Motor neuron (in vitro differentiated cells): ENCODE data around the gene CDCA7L. TPM values are rescaled to one million over a fixed set of nuclear protein-coding genes. Genes with fewer than 3 reads are reported as not detected.
"Not testable (repeated sequence)": the region's sequence is repeated elsewhere in the genome, so short reads cannot be mapped to it uniquely, and the experiment has no call there.

Experiments used
- ATAC-seq, 8 experiments: fragments of 200-7000 bp; cut with Tn5 transposase; replicated peaks in 6 of 8; 2 replicates each; pipeline ENCODE4 v1.8.0; 2021; ENCODE audit warnings: mild to moderate bottlenecking in 8 of 8, moderate library complexity in 8 of 8
- H3K27ac ChIP-seq, 2 donors: fragments of 250-450 bp; sonication (Bioruptor Pico); 2 replicates each; pipeline ENCODE4 v1.9.0; 2021; ENCODE audit warnings: antibody characterized with exemption in 2 of 2, mild to moderate bottlenecking in 2 of 2, moderate library complexity in 1 of 2
- H3K4me1 ChIP-seq, 2 donors: fragments of 250-450 bp; sonication (Bioruptor Pico); replicated peaks in 1 of 2; 2 replicates each; pipeline ENCODE4 v1.6.1; 2021; ENCODE audit warnings: antibody characterized with exemption in 2 of 2, mild to moderate bottlenecking in 2 of 2, moderate library complexity in 1 of 2
- H3K4me3 ChIP-seq, 5 donors: fragments of 250-450 bp; sonication (Bioruptor Pico); 2 replicates each; pipeline ENCODE4 v1.9.0; 2021; ENCODE audit warnings: antibody characterized with exemption in 5 of 5, mild to moderate bottlenecking in 5 of 5, moderate library complexity in 4 of 5
- WGBS, 10 experiments: fragments of 450-650 bp; shearing (Covaris generic); methylation state at CpG; one replicate each; pipeline ENCODE4 v1.0.0; 2022; 5-methylcytosine and 5-hydroxymethylcytosine counted together
- in situ Hi-C, 9 experiments: fragments of 400-800 bp; cut with MboI; loops; one replicate each; pipeline ENCODE4 v1.15.0; 2021; ENCODE audit warnings: low sequenced_read_pairs in 9 of 9, low pct_unique_long_range_greater_than_20kb in 2 of 9; ENCODE audit not compliant: unreplicated experiment in 9 of 9
- total RNA-seq, 8 experiments: library from RNA; unstranded; fragments of 300-600 nt; gene quantifications; 2 replicates each; pipeline versions ENCODE4 v1.2.3 to v1.2.4, GENCODE V29; 2022

Gene CDCA7L
- total RNA-seq, 8 experiments from 2014 or later: 13.0 to 36.2 (median 15.7) TPM

- ATAC-seq: no peak
- 0 to 100% (median 58%) methylated on average over 1 to 2 of the region's 3 CpGs; no CpG with 5 or more reads in 5 of the 10 experiments for WGBS, 10 experiments
- peaks cover 8 to 13% of the 10 kb centered on the region in 2 donors for H3K4me1 ChIP-seq
- no peak overlapping the region for H3K27ac ChIP-seq
- no peak overlapping the region for H3K4me3 ChIP-seq
- in situ Hi-C loops: loop anchor here in 1 of 9 experiments (25.0 kb wide), 1 partner anchor 146 kb away; no protein-coding TSS in a partner anchor
Observed at GRCh38 chr7:21941611-21942141, 4.0 kb downstream of the CDCA7L start.

- H3K27ac ChIP-seq: no peak overlapping the region
- H3K4me3 ChIP-seq: no peak overlapping the region
- 89 to 100% (median 93%) methylated on average over 1 to 3 of the region's 3 CpGs; no CpG with 5 or more reads in 3 of the 10 experiments for WGBS, 10 experiments
- peaks cover 8 to 10% of the 10 kb centered on the region in 2 donors for H3K4me1 ChIP-seq
- in situ Hi-C loops: loop anchor here in 1 of 9 experiments (25.0 kb wide), 1 partner anchor 147 kb away; no protein-coding TSS in a partner anchor
- no peak for ATAC-seq
Observed at GRCh38 chr7:21939858-21940372, 5.8 kb downstream of the CDCA7L start.

GRCh38 chr7:21939136-21939857, 6.4 kb downstream of the CDCA7L start:
- H3K27ac ChIP-seq: no peak overlapping the region
- peaks cover 8 to 10% of the 10 kb centered on the region in 2 donors for H3K4me1 ChIP-seq
- H3K4me3 ChIP-seq: no peak overlapping the region
- in situ Hi-C loops: loop anchor here in 1 of 9 experiments (25.0 kb wide), 1 partner anchor 148 kb away; no protein-coding TSS in a partner anchor
- WGBS, 10 experiments: 56 to 100% (median 80%) methylated on average over 1 to 4 of the region's 4 CpGs; no CpG with 5 or more reads in 1 of the 10 experiments
- no peak for ATAC-seq

- no peak for ATAC-seq
- 20 to 100% (median 100%) methylated on average over 1 to 2 of the region's 2 CpGs; no CpG with 5 or more reads in 1 of the 10 experiments for WGBS, 10 experiments
Observed at GRCh38 chr7:21938463-21938862, 7.2 kb downstream of the CDCA7L start.

GRCh38 chr7:21934808-21935207, 10.9 kb downstream of the CDCA7L start:
- in situ Hi-C loops: loop anchor here in 1 of 9 experiments (25.0 kb wide), 1 partner anchor 152 kb away; no protein-coding TSS in a partner anchor
- Histone ChIP-seq H3K4me1 (no peaks in the 10 kb centered on the region), H3K4me3 (no peak overlapping the region), H3K27ac (no peak overlapping the region)
- no peak for ATAC-seq

More at GRCh38 chr7:21938463-21938862, 7.2 kb downstream of the CDCA7L start:
- in situ Hi-C loops: loop anchor here in 1 of 9 experiments (25.0 kb wide), 1 partner anchor 149 kb away; no protein-coding TSS in a partner anchor
- H3K4me1 ChIP-seq: peaks cover 8 to 10% of the 10 kb centered on the region in 2 donors
- no peak overlapping the region for H3K27ac ChIP-seq
- no peak overlapping the region for H3K4me3 ChIP-seq

GRCh38 chr7:21933293-21933692, 12.4 kb downstream of the CDCA7L start:
- H3K4me3 ChIP-seq, H3K27ac ChIP-seq, ATAC-seq, H3K4me1 ChIP-seq: not testable (repeated sequence)
- in situ Hi-C loops: loop anchor here in 1 of 9 experiments (25.0 kb wide), 1 partner anchor 154 kb away; no protein-coding TSS in a partner anchor
- 40 to 100% (median 100%) methylated on average over 1 to 2 of the region's 3 CpGs; no CpG with 5 or more reads in 3 of the 10 experiments for WGBS, 10 experiments

GRCh38 chr7:21927693-21928092, 18.0 kb downstream of the CDCA7L start:
- WGBS, 10 experiments: 48 to 100% (median 87%) methylated on average over 1 to 3 of the region's 6 CpGs; no CpG with 5 or more reads in 2 of the 10 experiments
- H3K4me1 ChIP-seq: no peaks in the 10 kb centered on the region
- no peak for ATAC-seq
- no peak overlapping the region for H3K4me3 ChIP-seq
- in situ Hi-C loops: loop anchor here in 1 of 9 experiments (25.0 kb wide), 1 partner anchor 160 kb away; no protein-coding TSS in a partner anchor
- H3K27ac ChIP-seq: no peak overlapping the region

GRCh38 chr7:21926448-21926847, 19.3 kb downstream of the CDCA7L start:
- Histone ChIP-seq H3K4me1 (no peaks in the 10 kb centered on the region), H3K27ac (no peak overlapping the region), H3K4me3 (no peak overlapping the region)
- no peak for ATAC-seq
- in situ Hi-C loops: loop anchor here in 1 of 9 experiments (25.0 kb wide), 1 partner anchor 161 kb away; no protein-coding TSS in a partner anchor
- 80 to 100% (median 93%) methylated on average over 1 of the region's 1 CpG; no CpG with 5 or more reads in 6 of the 10 experiments for WGBS, 10 experiments

- in situ Hi-C loops: no loop called here
- peak in 1 of 8 experiments; percentile 35 for ATAC-seq
- Histone ChIP-seq H3K4me1 (peaks cover 4 to 7% of the 10 kb centered on the region in 2 donors), H3K4me3 (no peak overlapping the region), H3K27ac (no peak overlapping the region)
- 4 to 96% (median 25%) methylated on average over 1 to 2 of the region's 2 CpGs for WGBS, 10 experiments
Observed at GRCh38 chr7:21923658-21924057, 22.0 kb downstream of the CDCA7L start.

GRCh38 chr7:21922605-21923004, 23.1 kb downstream of the CDCA7L start:
- 67 to 100% (median 91%) methylated on average over 1 to 5 of the region's 5 CpGs for WGBS, 10 experiments
- no peak for ATAC-seq
- no peak overlapping the region for H3K27ac ChIP-seq
- H3K4me3 ChIP-seq: no peak overlapping the region
- in situ Hi-C loops: no loop called here
- H3K4me1 ChIP-seq: peaks cover 4 to 7% of the 10 kb centered on the region in 2 donors

- ATAC-seq: peak in 5 of 8 experiments; percentile 46 to 69 (median 68)
- 0 to 67% (median 42%) methylated on average over 1 to 3 of the region's 3 CpGs; no CpG with 5 or more reads in 2 of the 10 experiments for WGBS, 10 experiments
- in situ Hi-C loops: no loop called here
- Histone ChIP-seq H3K4me3 (no peak overlapping the region), H3K27ac (no peak overlapping the region), H3K4me1 (peaks cover 4 to 7% of the 10 kb centered on the region in 2 donors)
Observed at GRCh38 chr7:21920936-21921335, 24.8 kb downstream of the CDCA7L start.

GRCh38 chr7:21918216-21918615, 27.5 kb downstream of the CDCA7L start:
- 80 to 100% (median 100%) methylated on average over 1 to 2 of the region's 2 CpGs; no CpG with 5 or more reads in 1 of the 10 experiments for WGBS, 10 experiments
- Histone ChIP-seq H3K27ac (no peak overlapping the region), H3K4me1 (peaks cover 4 to 7% of the 10 kb centered on the region in 2 donors), H3K4me3 (no peak overlapping the region)
- in situ Hi-C loops: no loop called here
- ATAC-seq: no peak

- Histone ChIP-seq H3K27ac (no peak overlapping the region), H3K4me3 (no peak overlapping the region), H3K4me1 (peaks cover 4 to 7% of the 10 kb centered on the region in 2 donors)
- ATAC-seq: no peak
- WGBS, 10 experiments: 60 to 100% (median 91%) methylated on average over 1 to 5 of the region's 5 CpGs; no CpG with 5 or more reads in 4 of the 10 experiments
- in situ Hi-C loops: no loop called here
Observed at GRCh38 chr7:21916629-21917028, 29.1 kb downstream of the CDCA7L start.
